ENCODE results near the gene TMEM141. TPM values are rescaled to one million over a fixed set of nuclear protein-coding genes. Genes with fewer than 3 reads are reported as not detected.

TMEM141 gene
- total and polyA plus RNA-seq, 2 of the 8 experiments (the other 6 are each of a cell fraction or from before 2014, with no cell fraction given), result 51.1 to 137 TPM

DNA sequence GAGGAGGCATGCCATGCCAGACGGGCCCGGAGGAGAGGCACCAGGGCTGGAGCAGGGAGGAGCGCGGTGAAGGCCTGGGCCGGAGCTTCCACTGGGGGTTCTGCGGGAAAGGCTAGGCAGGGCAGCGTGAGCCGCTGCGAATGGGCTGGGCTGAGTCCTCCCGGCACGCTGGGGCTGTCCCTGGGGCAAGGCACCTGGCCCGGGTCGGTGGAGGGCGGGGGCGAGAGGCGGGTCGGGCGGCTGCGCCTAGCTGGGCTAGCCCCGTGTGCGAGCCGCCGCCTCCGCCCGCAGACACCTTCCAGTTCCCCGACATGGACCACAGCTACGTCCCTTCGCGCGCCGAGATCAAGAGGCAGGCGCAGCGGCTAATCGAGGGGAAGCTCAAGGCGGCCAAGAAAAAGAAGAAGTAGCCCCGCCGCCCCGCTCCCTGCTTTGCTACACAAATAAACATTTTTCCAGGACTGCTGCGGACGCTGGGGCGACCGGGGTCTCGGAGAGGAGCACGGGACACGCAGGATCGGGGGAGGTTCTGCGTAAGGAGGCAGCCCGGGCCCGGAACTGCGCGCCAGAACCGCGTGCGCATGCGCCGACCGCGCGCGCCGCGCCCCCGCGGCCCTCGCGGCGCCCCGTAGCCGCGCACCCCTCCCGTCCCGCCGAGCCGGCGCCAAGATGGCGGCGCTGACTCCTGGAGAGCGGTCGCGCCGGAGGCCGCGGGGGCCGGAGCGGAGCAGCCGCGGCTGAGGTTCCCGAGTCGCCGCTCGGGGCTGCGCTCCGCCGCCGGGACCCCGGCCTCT is 16.3 kb downstream of the TMEM141 start, which contains the start of gene RABL6 (continued):
- TF ChIP-seq SAP30 (IDR thresholded peaks at IDR 0.05; ENCODE audit: insufficient read depth, insufficient replicate concordance, low read length), result no peak
- TF ChIP-seq GTF2F1 (IDR thresholded peaks at IDR 0.05; ENCODE audit: borderline replicate concordance, low read depth, low read length), result no peak
- peak in 1 of 2 experiments; percentile 74; a peak in 2 of 3 replicates for TF ChIP-seq POLR2A (IDR thresholded peaks at IDR 0.05; ENCODE audit: control extremely low read depth in 1 of 2, low read depth in 2 of 2, low read length in 2 of 2)
- peak; percentile 40 for TF ChIP-seq TAF7 (optimal IDR thresholded peaks at IDR 0.05; ENCODE audit: borderline replicate concordance, low read depth, low read length)
- TF ChIP-seq CBX5 (IDR thresholded peaks at IDR 0.05; ENCODE audit: low read depth, low read length), result no peak
- TF ChIP-seq RAD21 (IDR thresholded peaks at IDR 0.05 in 1 of 2, conservative IDR thresholded peaks at IDR 0.05 in 1 of 2; ENCODE audit: low read depth in 2 of 2, low read length in 2 of 2), result no peak
- peak; percentile 53 for TF ChIP-seq NRF1 (IDR thresholded peaks at IDR 0.05; ENCODE audit: low read depth, low read length)
- TF ChIP-seq BRCA1 (IDR thresholded peaks at IDR 0.05; ENCODE audit: low read depth, low read length), result no peak
- no peak for TF ChIP-seq HDAC2 (IDR thresholded peaks at IDR 0.05; ENCODE audit: borderline replicate concordance in 1 of 2, low read depth in 2 of 2, low read length in 2 of 2)
- no peak for TF ChIP-seq BCL11A (IDR thresholded peaks at IDR 0.05; ENCODE audit: low read depth in 2 of 2, low read length in 2 of 2)
- peak; percentile 78 for TF ChIP-seq KDM4A (IDR thresholded peaks at IDR 0.05; ENCODE audit: low read depth, low read length, severe bottlenecking)
- no peak for TF ChIP-seq TCF12 (IDR thresholded peaks at IDR 0.05; ENCODE audit: low read depth, low read length)
- 0 out of 2 replicates have a peak, but pooled peaks have one; percentile 5 for TF ChIP-seq EGR1 (IDR thresholded peaks at IDR 0.05; ENCODE audit: borderline replicate concordance, low read depth, low read length)
- no peak for TF ChIP-seq SRF (IDR thresholded peaks at IDR 0.05; ENCODE audit: low read depth, low read length)
- TF ChIP-seq NANOG (IDR thresholded peaks at IDR 0.05; ENCODE audit: insufficient read depth, low read depth, low read length, poor library complexity, severe bottlenecking), result no peak
- no peak for TF ChIP-seq KDM1A (IDR thresholded peaks at IDR 0.05; ENCODE audit: borderline replicate concordance, low read length)
- TF ChIP-seq RNF2 (IDR thresholded peaks at IDR 0.05; ENCODE audit: borderline replicate concordance, low read depth, low read length, missing control alignments, poor library complexity, severe bottlenecking), result peak; percentile 10
- TF ChIP-seq HDAC6 (IDR thresholded peaks at IDR 0.05; ENCODE audit: low read depth, low read length), result no peak
- TF ChIP-seq SUZ12 (IDR thresholded peaks at IDR 0.05; ENCODE audit: low read length), result no peak
- TF ChIP-seq GABPA (IDR thresholded peaks at IDR 0.05; ENCODE audit: borderline replicate concordance, insufficient read depth, low read length), result no peak
- no peak for TF ChIP-seq MAFK (IDR thresholded peaks at IDR 0.05; ENCODE audit: low read depth, low read length)
- no peak for TF ChIP-seq RBBP5 (IDR thresholded peaks at IDR 0.05; ENCODE audit: borderline replicate concordance, low read depth, low read length)

Data from H1 (cell line).